Tibial nerve (tissue), 4 donors: Measurements from ENCODE around the gene PDE8B. TPM values are rescaled to one million over a fixed set of nuclear protein-coding genes. Genes with fewer than 3 reads are reported as not detected.

ENCODE experiments used
- DNase-seq, 2 donors: peaks; one replicate each; pipeline ENCODE4 v3.0.0-alpha.2; 2019; ENCODE audit warnings: low spot score in 2 of 2
- H3K27ac ChIP-seq, 4 donors: fragments of 200-600 bp; sonication (generic) in 3 of 4; one replicate each; pipeline ENCODE4 v1.5.1; 2017 to 2019; ENCODE audit warnings: mild to moderate bottlenecking in 1 of 4
- H3K27me3 ChIP-seq, 2 donors: fragments of 200-600 bp; sonication (generic) in 1 of 2; one replicate each; pipeline versions ENCODE4 v1.5.1 to v1.6.0; 2017 to 2019
- H3K36me3 ChIP-seq, 3 donors: fragments of 200-600 bp; sonication (generic); one replicate each; pipeline ENCODE4 v1.5.1; 2018 to 2019
- H3K4me1 ChIP-seq, 4 donors: fragments of 200-600 bp; sonication (generic) in 3 of 4; one replicate each; pipeline ENCODE4 v1.5.1; 2017 to 2019
- H3K4me3 ChIP-seq, 4 donors: fragments of 200-600 bp; sonication (generic) in 3 of 4; one replicate each; pipeline ENCODE4 v1.5.1; 2017 to 2019; ENCODE audit warnings: mild to moderate bottlenecking in 1 of 4, moderate library complexity in 1 of 4
- H3K9me3 ChIP-seq, 4 donors: fragments of 200-600 bp; sonication (generic) in 3 of 4; one replicate each; pipeline ENCODE4 v1.5.1; 2017 to 2019
- CTCF ChIP-seq, 5 experiments: fragments of 200-600 bp in 3 of 5; fragments of 450-650 bp in 2 of 5; sonication (generic) in 3 of 5; IDR thresholded peaks; one replicate each; pipeline ENCODE4 v1.5.1; 2016 to 2019; ENCODE audit warnings: antibody characterized with exemption in 5 of 5, mild to moderate bottlenecking in 3 of 5, moderate library complexity in 2 of 5
- EP300 ChIP-seq, 2 donors: sonication (generic); formaldehyde crosslinking; IDR thresholded peaks; one replicate each; pipeline ENCODE4 v1.6.1; 2017; ENCODE audit warnings: antibody characterized with exemption in 2 of 2, mild to moderate bottlenecking in 1 of 2
- POLR2A ChIP-seq, 2 donors: fragments of 450-650 bp; IDR thresholded peaks; one replicate each; pipeline ENCODE4 v1.6.1; 2017; ENCODE audit warnings: antibody characterized with exemption in 2 of 2, mild to moderate bottlenecking in 2 of 2, moderate library complexity in 2 of 2
- WGBS, 2 donors: methylation state at CpG; one replicate each; pipeline ENCODE4 v1.1.5; 2018; 5-methylcytosine and 5-hydroxymethylcytosine counted together
- total RNA-seq, 4 donors: library from RNA; depleted of rRNA; stranded (reverse); fragments of >200 nt; gene quantifications; one replicate each; pipeline ENCODE4 v1.1.0, GENCODE V29; 2016

The PDE8B gene
- total RNA-seq, 4 donors from 2014 or later = 6.3 to 8.8 (median 7.2) TPM

- no peak for DNase-seq
- Histone ChIP-seq H3K36me3 (no peaks in the 10 kb centered on the region), H3K4me3 (no peak overlapping the region), H3K4me1 (peaks cover 0 to 7% (median 0%) of the 10 kb centered on the region in 4 donors), H3K27ac (no peak overlapping the region), H3K9me3 (no peaks in the 10 kb centered on the region), H3K27me3 (no peaks in the 10 kb centered on the region)
- 74 to 83% methylated on average over 5 of the region's 5 CpGs for WGBS, 2 donors
- TF ChIP-seq POLR2A (IDR thresholded peaks at IDR 0.05) (no peak), CTCF (IDR thresholded peaks at IDR 0.05) (no peak), EP300 (IDR thresholded peaks at IDR 0.05) (no peak)
Measured at GRCh38 chr5:77319117-77319804, 108.8 kb downstream of the PDE8B start.

- no peak overlapping the region for H3K27ac ChIP-seq
- H3K4me3 ChIP-seq = no peak overlapping the region
- whole genome bisulfite sequencing, 2 donors = 88 to 97% methylated on average over 4 of the region's 4 CpGs
- H3K4me1 ChIP-seq = peaks cover 0 to 7% (median 0%) of the 10 kb centered on the region in 4 donors
- TF ChIP-seq EP300 (IDR thresholded peaks at IDR 0.05) (no peak), CTCF (IDR thresholded peaks at IDR 0.05) (no peak), POLR2A (IDR thresholded peaks at IDR 0.05) (no peak)
- H3K36me3 ChIP-seq = no peaks in the 10 kb centered on the region
- no peaks in the 10 kb centered on the region for H3K27me3 ChIP-seq
- no peak for DNase-seq
- no peaks in the 10 kb centered on the region for H3K9me3 ChIP-seq
Measured at GRCh38 chr5:77321793-77322394, 111.4 kb downstream of the PDE8B start.

GRCh38 chr5:77322406-77322805 is 111.9 kb downstream of the PDE8B start:
- peaks cover 0 to 2% (median 0%) of the 10 kb centered on the region in 4 donors for H3K4me1 ChIP-seq
- no peak overlapping the region for H3K4me3 ChIP-seq
- TF ChIP-seq CTCF (IDR thresholded peaks at IDR 0.05) = no peak
- no peak for TF ChIP-seq EP300 (IDR thresholded peaks at IDR 0.05)
- TF ChIP-seq POLR2A (IDR thresholded peaks at IDR 0.05) = no peak
- no peaks in the 10 kb centered on the region for H3K36me3 ChIP-seq
- no peaks in the 10 kb centered on the region for H3K27me3 ChIP-seq
- DNase-seq = no peak
- no peaks in the 10 kb centered on the region for H3K9me3 ChIP-seq
- no peak overlapping the region for H3K27ac ChIP-seq
- WGBS, 2 donors = 33 to 48% methylated on average over 4 of the region's 4 CpGs

GRCh38 chr5:77325921-77326541 is 115.6 kb downstream of the PDE8B start:
- WGBS, 2 donors = 56 to 67% methylated on average over 4 of the region's 4 CpGs
- no peak overlapping the region for H3K4me3 ChIP-seq
- no peak for DNase-seq
- H3K27me3 ChIP-seq = no peaks in the 10 kb centered on the region
- no peak overlapping the region for H3K27ac ChIP-seq
- H3K4me1 ChIP-seq = peaks cover 0 to 22% (median 0%) of the 10 kb centered on the region in 4 donors
- no peak for TF ChIP-seq EP300 (IDR thresholded peaks at IDR 0.05)
- TF ChIP-seq CTCF (IDR thresholded peaks at IDR 0.05) = no peak
- TF ChIP-seq POLR2A (IDR thresholded peaks at IDR 0.05) = no peak
- no peaks in the 10 kb centered on the region for H3K36me3 ChIP-seq
- H3K9me3 ChIP-seq = no peaks in the 10 kb centered on the region
